B cell (primary cell): ENCODE measurements around the gene TBCB.
"Not testable (repeated sequence)": the region's sequence is repeated elsewhere in the genome, so short reads cannot be mapped to it uniquely, and the experiment has no call there.

Experiments used
- CTCF ChIP-seq: fragments of 200-600 bp; IDR thresholded peaks from one replicate; pipeline ENCODE4 v1.8.0; 2022; ENCODE audit warnings: antibody characterized with exemption, mild to moderate bottlenecking
- EZH2 ChIP-seq: IDR thresholded peaks from 2 replicates; pipeline ENCODE4 v1.6.1; 2012; ENCODE audit warnings: borderline replicate concordance, low read depth, mild to moderate bottlenecking, moderate library complexity, low read length; ENCODE audit not compliant: insufficient read depth, poor library complexity, severe bottlenecking

DNA sequence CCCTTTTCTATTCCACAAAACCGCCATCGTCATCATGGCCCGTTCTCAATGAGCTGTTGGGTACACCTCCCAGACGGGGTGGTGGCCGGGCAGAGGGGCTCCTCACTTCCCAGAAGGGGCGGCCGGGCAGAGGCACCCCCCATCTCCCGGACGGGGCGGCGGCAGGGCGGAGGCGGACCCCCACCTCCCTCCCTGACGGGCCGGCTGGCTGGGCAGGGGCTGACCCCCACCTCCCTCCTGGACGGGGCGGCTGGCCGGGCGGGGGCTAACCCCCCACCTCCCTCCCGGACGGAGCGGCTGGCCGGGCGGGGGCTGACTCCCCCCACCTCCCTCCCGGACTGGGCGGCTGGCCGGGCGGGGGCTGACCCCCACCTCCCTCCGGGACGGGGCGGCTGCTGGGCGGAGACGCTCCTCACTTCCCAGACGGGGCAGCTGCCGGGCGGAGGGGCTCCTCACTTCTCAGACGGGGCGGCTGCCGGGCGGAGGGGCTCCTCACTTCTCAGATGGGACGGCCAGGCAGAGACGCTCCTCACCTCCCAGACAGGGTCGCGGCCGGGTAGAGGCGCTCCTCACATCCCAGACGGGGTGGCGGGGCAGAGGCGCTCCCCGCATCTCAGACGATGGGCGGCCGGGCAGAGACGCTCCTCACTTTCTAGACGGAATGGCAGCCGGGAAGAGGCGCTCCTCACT lies 46.3 kb upstream of the TBCB start:
- not testable (repeated sequence) for TF ChIP-seq CTCF, EZH2
